ENCODE results near the gene EPHA1. TPM values are rescaled to one million over a fixed set of nuclear protein-coding genes. Genes with fewer than 3 reads are reported as not detected.
A peak's percentile ranks its signal among the peaks of the same experiment; 100 is the strongest.

Gene EPHA1
- total RNA-seq, 2 donors from 2014 or later, result 0.21 TPM; not detected in 1

GRCh38 chr7:143374561-143374960 lies 34.1 kb downstream of the EPHA1 start:
- H3K27ac Mint-ChIP-seq, result peak overlapping the region; percentile 93 to 95
- peak overlapping the region; percentile 74 for H3K4me3 Mint-ChIP-seq
- no peaks in the 10 kb centered on the region for H3K9me3 Mint-ChIP-seq
- no peaks in the 10 kb centered on the region for H3K36me3 Mint-ChIP-seq
- DNase-seq (ENCODE audit: low spot score) (no peak), ATAC-seq (no peak)
- peaks cover 71 to 81% of the 10 kb centered on the region in 2 donors for H3K4me1 Mint-ChIP-seq (ENCODE audit: low read depth in 2 of 2)
- H3K27me3 Mint-ChIP-seq, result no peaks in the 10 kb centered on the region

- DNase-seq (ENCODE audit: low spot score), result peak; percentile 35
- Mint-ChIP-seq H3K9me3 (no peaks in the 10 kb centered on the region), H3K36me3 (no peaks in the 10 kb centered on the region), H3K4me3 (peak overlapping the region; percentile 30), H3K27me3 (no peaks in the 10 kb centered on the region), H3K4me1 (ENCODE audit: low read depth in 2 of 2) (peaks cover 59 to 69% of the 10 kb centered on the region in 2 donors), H3K27ac (peak overlapping the region; percentile 93 to 95)
- no peak for ATAC-seq
Observed at GRCh38 chr7:143373255-143373794, 35.3 kb downstream of the EPHA1 start.

DNA sequence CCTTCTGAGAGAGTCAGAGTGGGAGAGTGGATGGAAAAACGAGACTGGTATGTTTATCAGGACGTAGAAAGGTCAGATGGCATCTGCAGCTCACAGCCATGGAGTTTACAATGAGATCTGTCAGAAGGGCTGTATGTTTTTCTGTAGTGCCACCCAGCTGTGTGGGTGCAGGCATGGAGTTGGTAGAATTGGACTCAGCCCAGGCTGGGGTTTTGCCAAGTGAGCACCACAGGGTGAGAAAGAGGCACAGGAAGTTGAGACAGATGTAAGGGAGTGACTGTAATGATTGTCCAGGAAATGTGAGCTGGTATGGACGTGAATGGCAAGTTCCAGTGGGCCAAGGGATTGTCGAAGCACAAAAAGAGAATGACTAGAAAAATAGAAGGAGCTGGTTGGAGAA lies 36.6 kb downstream of the EPHA1 start:
- H3K27me3 Mint-ChIP-seq, result no peaks in the 10 kb centered on the region
- no peaks in the 10 kb centered on the region for H3K9me3 Mint-ChIP-seq
- ATAC-seq, result peak; percentile 78
- H3K36me3 Mint-ChIP-seq, result no peaks in the 10 kb centered on the region
- peak overlapping the region; percentile 78 to 86 for H3K27ac Mint-ChIP-seq
- peaks cover 51 to 60% of the 10 kb centered on the region in 2 donors for H3K4me1 Mint-ChIP-seq (ENCODE audit: low read depth in 2 of 2)
- H3K4me3 Mint-ChIP-seq, result peak overlapping the region; percentile 69
- peak; percentile 77 for DNase-seq (ENCODE audit: low spot score)

DNA sequence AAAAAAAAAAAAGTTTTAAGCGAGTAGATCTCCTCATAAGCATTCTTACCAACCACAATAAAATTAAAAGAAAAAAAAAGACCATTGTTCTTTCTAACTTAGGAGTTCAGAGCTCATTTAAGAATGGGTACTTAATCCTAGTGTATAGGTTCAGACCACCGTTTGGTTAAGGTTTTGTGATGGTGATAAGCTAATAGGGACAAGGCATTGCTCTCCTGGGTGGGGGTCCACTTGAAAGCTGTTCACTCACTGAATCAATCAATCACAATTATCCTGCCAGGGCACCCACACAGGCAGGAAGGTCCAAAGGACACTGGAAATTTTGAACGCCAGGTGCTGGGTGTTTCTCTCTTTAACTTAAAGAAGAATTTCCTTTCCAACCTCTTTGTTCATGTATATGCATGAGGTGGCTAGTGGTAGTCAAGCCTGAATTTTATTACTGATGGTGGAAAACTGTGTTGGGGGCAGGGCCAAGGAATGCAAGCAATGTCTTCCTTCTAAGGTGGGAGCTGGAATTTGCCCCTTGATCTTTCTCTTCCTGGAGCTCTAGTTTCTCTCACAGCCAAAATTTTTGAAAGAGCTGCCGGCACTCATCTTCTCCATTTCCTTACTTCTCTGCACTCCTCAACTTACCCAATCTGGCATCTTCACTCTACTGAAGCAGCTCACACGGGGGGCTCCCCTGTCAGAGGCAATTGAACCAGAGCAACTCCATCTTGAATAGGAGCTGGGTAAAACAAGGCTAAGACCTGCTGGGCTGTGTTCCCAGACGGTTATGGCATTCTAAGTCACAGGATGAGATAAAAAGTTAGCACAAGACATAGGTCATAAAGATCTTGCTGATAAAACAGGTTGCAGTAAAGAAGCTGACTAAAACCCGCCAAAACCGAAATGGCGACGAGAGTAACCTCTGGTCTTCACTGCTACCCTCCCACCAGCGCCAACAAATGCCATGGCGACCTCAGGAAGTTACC lies 38.7 kb downstream of the EPHA1 start:
- no peaks in the 10 kb centered on the region for H3K36me3 Mint-ChIP-seq
- peaks cover 3 to 6% of the 10 kb centered on the region in 2 donors for H3K27me3 Mint-ChIP-seq
- peaks cover 31 to 39% of the 10 kb centered on the region in 2 donors for H3K4me1 Mint-ChIP-seq (ENCODE audit: low read depth in 2 of 2)
- H3K9me3 Mint-ChIP-seq, result no peaks in the 10 kb centered on the region
- H3K4me3 Mint-ChIP-seq, result no peak overlapping the region
- H3K27ac Mint-ChIP-seq, result no peak overlapping the region
- no peak for ATAC-seq
- no peak for DNase-seq (ENCODE audit: low spot score)

DNA sequence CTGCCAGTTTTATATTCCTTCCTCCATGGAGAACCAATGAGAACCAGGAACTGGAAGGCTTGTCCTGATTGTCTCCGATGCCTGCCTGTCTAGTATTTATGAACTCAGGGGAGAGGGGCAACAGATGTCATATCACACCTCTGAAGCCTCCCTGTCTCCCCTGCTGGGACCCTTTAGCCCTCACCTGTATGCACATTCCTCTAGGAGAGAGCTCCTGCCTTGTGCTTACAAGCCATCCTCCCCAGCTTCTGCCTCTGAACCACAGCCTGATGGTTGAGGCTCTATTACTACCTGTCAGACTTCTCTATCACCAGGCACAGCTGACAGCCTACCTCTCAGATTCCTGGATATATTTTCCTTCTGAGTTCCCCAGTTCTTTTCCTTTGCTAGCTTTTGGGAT lies 40.3 kb downstream of the EPHA1 start:
- H3K27me3 Mint-ChIP-seq, result peaks cover 18 to 19% of the 10 kb centered on the region in 2 donors
- H3K4me3 Mint-ChIP-seq, result no peak overlapping the region
- H3K27ac Mint-ChIP-seq, result no peak overlapping the region
- no peak for ATAC-seq
- no peaks in the 10 kb centered on the region for H3K9me3 Mint-ChIP-seq
- H3K4me1 Mint-ChIP-seq (ENCODE audit: low read depth in 2 of 2), result peaks cover 19 to 25% of the 10 kb centered on the region in 2 donors
- H3K36me3 Mint-ChIP-seq, result no peaks in the 10 kb centered on the region
- DNase-seq (ENCODE audit: low spot score), result no peak

DNA sequence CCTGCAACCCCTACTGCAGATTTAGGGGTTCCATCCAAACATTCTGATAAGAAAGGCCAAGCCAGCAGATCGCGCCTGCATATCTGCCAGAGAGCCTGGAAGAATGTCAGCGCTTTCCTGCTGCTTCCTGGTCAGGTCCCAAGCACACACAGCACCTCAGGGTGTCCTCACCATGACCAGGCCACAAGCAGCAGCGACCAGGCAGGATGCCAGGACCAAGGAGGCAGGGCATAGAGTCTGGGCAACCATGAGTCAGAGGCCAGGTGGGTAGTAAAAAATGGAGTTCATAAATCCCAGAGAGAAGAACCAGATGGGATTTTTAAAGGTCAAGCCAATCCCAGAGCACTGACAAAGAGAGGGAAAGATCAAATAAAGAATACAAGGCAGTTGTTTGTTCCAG lies 40.7 kb downstream of the EPHA1 start:
- H3K9me3 Mint-ChIP-seq, result no peaks in the 10 kb centered on the region
- no peak overlapping the region for H3K27ac Mint-ChIP-seq
- no peak for ATAC-seq
- peaks cover 21 to 23% of the 10 kb centered on the region in 2 donors for H3K27me3 Mint-ChIP-seq
- H3K36me3 Mint-ChIP-seq, result no peaks in the 10 kb centered on the region
- no peak overlapping the region for H3K4me3 Mint-ChIP-seq
- H3K4me1 Mint-ChIP-seq (ENCODE audit: low read depth in 2 of 2), result peaks cover 19 to 24% of the 10 kb centered on the region in 2 donors
- no peak for DNase-seq (ENCODE audit: low spot score)

GRCh38 chr7:143363016-143363937 lies 45.4 kb downstream of the EPHA1 start:
- Mint-ChIP-seq H3K36me3 (no peaks in the 10 kb centered on the region), H3K27me3 (peaks cover 23 to 33% of the 10 kb centered on the region in 2 donors), H3K9me3 (no peaks in the 10 kb centered on the region), H3K27ac (no peak overlapping the region), H3K4me3 (peak overlapping the region; percentile 58), H3K4me1 (ENCODE audit: low read depth in 2 of 2) (peaks cover 11 to 15% of the 10 kb centered on the region in 2 donors)
- no peak for DNase-seq (ENCODE audit: low spot score)
- no peak for ATAC-seq

- Mint-ChIP-seq H3K27me3 (peaks cover 23 to 33% of the 10 kb centered on the region in 2 donors), H3K36me3 (no peaks in the 10 kb centered on the region), H3K9me3 (no peaks in the 10 kb centered on the region), H3K4me3 (peak within 1 kb of the TSS; percentile 86), H3K4me1 (ENCODE audit: low read depth in 2 of 2) (peaks cover 11 to 15% of the 10 kb centered on the region in 2 donors), H3K27ac (peak within 1 kb of the TSS in 1 of 2 donors; percentile 4)
- DNase-seq (ENCODE audit: low spot score) (no peak), ATAC-seq (peak; percentile 75 to 82)
Observed at GRCh38 chr7:143362131-143363015, 46.3 kb downstream of the EPHA1 start, which contains the start of gene FAM131B. TSS of gene FAM131B (minus strand) at chr7:143362713. CDS start at chr7:143362603, 110 bp downstream.

DNA sequence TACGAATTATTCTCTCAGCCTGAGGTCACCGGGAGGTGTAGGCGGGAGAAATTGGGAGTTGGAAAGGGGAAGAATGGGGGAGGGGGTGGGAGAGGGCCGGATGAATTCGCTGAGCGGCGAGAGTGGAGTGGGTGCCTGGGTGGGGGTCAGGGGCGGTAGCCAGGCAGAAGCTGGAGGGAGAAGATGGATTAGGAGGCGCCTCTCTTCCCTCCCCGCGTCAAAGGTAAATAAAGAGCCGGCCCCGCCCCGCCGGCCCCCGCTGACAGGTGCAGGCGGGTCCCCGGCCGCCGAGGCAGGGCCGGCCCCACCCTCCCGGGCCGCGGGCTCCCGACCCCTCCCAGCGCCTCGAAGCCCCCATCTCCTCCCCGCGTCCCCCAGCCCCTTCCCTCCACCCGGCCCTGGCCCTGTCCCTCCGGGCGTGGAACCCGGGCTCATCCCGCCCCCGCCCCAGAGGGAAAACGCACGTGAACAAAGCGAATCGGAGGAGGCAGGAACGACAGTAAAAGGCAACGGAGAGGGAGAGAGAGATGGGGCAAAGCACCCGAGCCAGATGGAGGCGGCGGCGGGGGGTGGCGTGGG lies 47.0 kb downstream of the EPHA1 start:
- peak overlapping the region in 1 of 2 donors; percentile 4 for H3K27ac Mint-ChIP-seq
- peaks cover 23 to 33% of the 10 kb centered on the region in 2 donors for H3K27me3 Mint-ChIP-seq
- H3K9me3 Mint-ChIP-seq, result no peaks in the 10 kb centered on the region
- DNase-seq (ENCODE audit: low spot score), result no peak
- no peaks in the 10 kb centered on the region for H3K36me3 Mint-ChIP-seq
- H3K4me3 Mint-ChIP-seq, result peak overlapping the region; percentile 86
- peaks cover 11 to 15% of the 10 kb centered on the region in 2 donors for H3K4me1 Mint-ChIP-seq (ENCODE audit: low read depth in 2 of 2)
- ATAC-seq, result no peak

DNA sequence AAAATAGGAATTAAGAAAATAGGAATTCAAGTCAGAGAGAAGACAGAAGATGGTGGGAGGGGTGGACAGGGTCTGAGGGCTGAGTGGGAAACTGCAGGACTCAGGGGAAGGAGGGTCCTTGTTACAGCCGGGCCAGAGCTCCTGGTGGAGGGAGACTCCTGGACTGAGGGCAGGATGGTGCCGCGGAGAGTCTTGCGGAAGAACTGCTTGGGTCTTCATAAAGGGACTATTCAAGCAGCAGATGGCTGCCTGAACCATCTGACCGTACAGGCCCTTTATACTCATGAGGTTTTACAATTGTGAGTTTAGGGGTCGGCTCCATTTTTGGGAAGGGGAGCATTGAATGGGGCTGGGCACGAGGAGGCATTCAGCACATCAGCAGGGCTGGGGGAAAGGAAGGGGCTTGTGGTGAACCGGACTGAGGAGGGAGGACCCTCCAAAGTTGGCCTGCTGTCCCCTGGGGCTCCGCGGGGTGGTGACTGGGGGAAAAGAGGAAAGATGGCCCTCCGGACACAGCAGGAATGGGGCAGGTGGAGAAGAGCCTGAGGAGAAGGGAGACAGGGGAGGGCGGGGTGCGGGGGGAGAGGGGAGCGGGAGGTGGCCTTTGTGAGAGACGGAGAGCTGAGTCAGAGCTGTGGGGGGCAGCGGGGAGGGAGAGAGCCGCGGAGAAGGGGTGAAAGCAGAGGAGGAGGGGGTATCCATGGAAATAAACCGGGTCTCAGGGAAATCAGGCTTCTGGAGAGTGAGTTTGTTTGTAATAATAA lies 47.7 kb downstream of the EPHA1 start:
- Mint-ChIP-seq H3K27me3 (peaks cover 21 to 33% of the 10 kb centered on the region in 2 donors), H3K4me3 (peak overlapping the region; percentile 68), H3K27ac (peak overlapping the region in 1 of 2 donors; percentile 0), H3K9me3 (no peaks in the 10 kb centered on the region), H3K4me1 (ENCODE audit: low read depth in 2 of 2) (peaks cover 11 to 15% of the 10 kb centered on the region in 2 donors), H3K36me3 (no peaks in the 10 kb centered on the region)
- DNase-seq (ENCODE audit: low spot score), result no peak
- no peak for ATAC-seq

- Mint-ChIP-seq H3K36me3 (no peaks in the 10 kb centered on the region), H3K4me1 (ENCODE audit: low read depth in 2 of 2) (peaks cover 11 to 15% of the 10 kb centered on the region in 2 donors), H3K9me3 (no peaks in the 10 kb centered on the region), H3K27ac (no peak overlapping the region), H3K27me3 (peaks cover 17 to 29% of the 10 kb centered on the region in 2 donors), H3K4me3 (peak overlapping the region; percentile 68)
- DNase-seq (ENCODE audit: low spot score), result no peak
- ATAC-seq, result no peak
Observed at GRCh38 chr7:143359771-143360353, 48.8 kb downstream of the EPHA1 start.
